GM23338 (cell line): Measurements from ENCODE around the gene GOLGB1. TPM values are rescaled to one million over a fixed set of nuclear protein-coding genes. Genes with fewer than 3 reads are reported as not detected.

Experiments
- ATAC-seq: fragments of 200-7000 bp; cut with Tn5 transposase; 3 replicates; pipeline ENCODE4 v1.9.1; 2020
- DNase-seq: peaks from one replicate; pipeline ENCODE4 v3.0.0-alpha.2; 2015; ENCODE audit warnings: low spot score
- H2AFZ ChIP-seq: fragments of 200-600 bp; sonication (generic); 2 replicates; pipeline ENCODE4 v1.8.0; 2016; ENCODE audit warnings: antibody characterized with exemption, mild to moderate bottlenecking, moderate library complexity
- H3F3A ChIP-seq: fragments of 200-600 bp; sonication (generic); replicated peaks from 2 replicates; pipeline ENCODE4 v1.8.0; 2017; ENCODE audit warnings: antibody characterized with exemption, mixed run types, low read depth
- H3K27ac ChIP-seq: fragments of 200-600 bp; sonication (generic); 2 replicates; pipeline ENCODE4 v1.6.1; 2016; ENCODE audit warnings: low read depth
- H3K27me3 ChIP-seq: fragments of 200-600 bp; sonication (generic); 2 replicates; pipeline ENCODE4 v1.8.0; 2016; ENCODE audit warnings: mild to moderate bottlenecking, mixed run types, moderate library complexity; ENCODE audit not compliant: insufficient read depth
- H3K36me3 ChIP-seq: fragments of 200-600 bp; sonication (generic); 2 replicates; pipeline ENCODE4 v1.8.0; 2016; ENCODE audit warnings: mild to moderate bottlenecking; ENCODE audit not compliant: insufficient read depth
- H3K4me1 ChIP-seq: fragments of 200-600 bp; sonication (generic); 2 replicates; pipeline ENCODE4 v1.8.0; 2016; ENCODE audit warnings: mild to moderate bottlenecking, moderate library complexity; ENCODE audit not compliant: insufficient read depth
- H3K4me2 ChIP-seq: fragments of 200-600 bp; sonication (generic); 2 replicates; pipeline ENCODE4 v1.7.1; 2017; ENCODE audit warnings: mixed run types
- H3K4me3 ChIP-seq: fragments of 200-600 bp; sonication (generic); 2 replicates; pipeline ENCODE4 v1.6.1; 2016; ENCODE audit warnings: mixed run types
- H3K79me2 ChIP-seq: fragments of 200-600 bp; sonication (generic); replicated peaks from 2 replicates; pipeline ENCODE4 v1.8.0; 2017; ENCODE audit warnings: mild to moderate bottlenecking; ENCODE audit not compliant: insufficient read depth
- H3K9me2 ChIP-seq: fragments of 200-600 bp; sonication (generic); 2 replicates; pipeline ENCODE4 v1.8.0; 2017; ENCODE audit not compliant: insufficient read depth
- H4K20me1 ChIP-seq: fragments of 200-600 bp; sonication (generic); replicated peaks from 2 replicates; pipeline ENCODE4 v1.8.0; 2017; ENCODE audit warnings: mild to moderate bottlenecking; ENCODE audit not compliant: insufficient read depth
- H3K27ac Mint-ChIP-seq: 2 replicates; pipeline ENCODE4 v1.8.0; 2020; ENCODE audit warnings: inconsistent platforms, mild to moderate bottlenecking, moderate library complexity, mixed read lengths
- H3K27me3 Mint-ChIP-seq: 3 replicates; pipeline ENCODE4 v1.8.0; 2022; ENCODE audit warnings: low read depth, mild to moderate bottlenecking, moderate library complexity, mixed read lengths, inconsistent platforms; ENCODE audit not compliant: insufficient read depth, poor library complexity
- H3K36me3 Mint-ChIP-seq: 3 replicates; pipeline ENCODE4 v1.8.0; 2021; ENCODE audit warnings: low read depth, mild to moderate bottlenecking, inconsistent platforms, moderate library complexity, mixed read lengths
- H3K4me1 Mint-ChIP-seq: 3 replicates; pipeline ENCODE4 v1.8.0; 2020; ENCODE audit warnings: mild to moderate bottlenecking, inconsistent platforms, mixed read lengths
- H3K4me3 Mint-ChIP-seq: 3 replicates; pipeline ENCODE4 v1.8.0; 2021; ENCODE audit warnings: moderate library complexity, mild to moderate bottlenecking, inconsistent platforms, mixed read lengths
- H3K9me3 Mint-ChIP-seq: 3 replicates; pipeline ENCODE4 v1.8.0; 2020; ENCODE audit warnings: moderate library complexity, mild to moderate bottlenecking, inconsistent platforms, mixed read lengths
- CREB1 ChIP-seq: fragments of 250-450 bp; sonication (Bioruptor Pico); IDR thresholded peaks from 2 replicates; pipeline ENCODE4 v1.5.0; 2020; ENCODE audit warnings: low read depth, mild to moderate bottlenecking, moderate library complexity
- EZH2phosphoT487 ChIP-seq: fragments of 200-600 bp; sonication (generic); IDR thresholded peaks from one replicate; pipeline ENCODE4 v1.8.1; 2018; ENCODE audit warnings: antibody characterized with exemption; ENCODE audit not compliant: unreplicated experiment
- JUNB ChIP-seq: IDR thresholded peaks from one replicate; pipeline ENCODE4 v1.6.1; 2016; ENCODE audit warnings: antibody characterized with exemption; ENCODE audit not compliant: unreplicated experiment
- POLR2AphosphoS5 ChIP-seq: IDR thresholded peaks from 2 replicates; pipeline ENCODE4 v1.6.1; 2016; ENCODE audit warnings: antibody characterized with exemption, low read depth
- polyA plus RNA-seq: library from polyadenylated mRNA; unstranded; fragments of >200 nt; fragmentation: Nextera tagmentation; extraction: Ambion mirVana; gene quantifications from 2 replicates; pipeline ENCODE4 v1.2.1, GENCODE V29; 2016
- total RNA-seq: library from RNA; depleted of rRNA; stranded (reverse); fragments of >200 nt; shearing (Covaris generic); gene quantifications from 2 replicates; pipeline ENCODE4 v1.2.3, GENCODE V29; 2014
- TF ChIP-seq, protein P1 (sequence below): IDR thresholded peaks from one replicate; pipeline ENCODE4 v1.6.1; 2018; ENCODE audit warnings: antibody characterized with exemption; ENCODE audit not compliant: unreplicated experiment
- TF ChIP-seq, protein P2 (sequence below): fragments of 250-450 bp; sonication (Bioruptor Pico); IDR thresholded peaks from 2 replicates; pipeline ENCODE4 v1.5.0; 2020; ENCODE audit warnings: mild to moderate bottlenecking, moderate library complexity
- TF ChIP-seq, protein P3 (sequence below), 2 experiments: fragments of 200-600 bp in 1 of 2; sonication (generic) in 1 of 2; conservative IDR thresholded peaks; 2 replicates each; pipeline versions ENCODE4 v1.5.1 to v1.6.1; 2016 to 2017; ENCODE audit warnings: antibody characterized with exemption in 2 of 2, low read depth in 2 of 2, mild to moderate bottlenecking in 2 of 2, moderate library complexity in 1 of 2

GOLGB1 gene
- total and polyA plus RNA-seq, 2 experiments from 2014 or later: 34.5 to 56.8 TPM

GRCh38 chr3:121750087-121750415, 510 bp upstream of the GOLGB1 start:
- no peaks in the 10 kb centered on the region for H3K36me3 Mint-ChIP-seq
- no peak overlapping the region for H3K4me3 Mint-ChIP-seq
- H3K9me3 Mint-ChIP-seq: no peaks in the 10 kb centered on the region

More at GRCh38 chr3:121750087-121750415, 510 bp upstream of the GOLGB1 start:
- Mint-ChIP-seq H3K27me3 (peaks cover 4% of the 10 kb centered on the region), H3K4me1 (peaks cover 6% of the 10 kb centered on the region; the same call in 2 of the 3 replicates), H3K27ac (no peak overlapping the region)
- no peak overlapping the region for H3K27ac ChIP-seq
- no peaks in the 10 kb centered on the region for H3K27me3 ChIP-seq
- H3K79me2 ChIP-seq: peaks cover 18% of the 10 kb centered on the region; the same call in 1 of the 2 replicates
- H3K36me3 ChIP-seq: no peaks in the 10 kb centered on the region
- no peak for DNase-seq
- H3K9me2 ChIP-seq: no peaks in the 10 kb centered on the region
- H4K20me1 ChIP-seq: no peaks in the 10 kb centered on the region
- H3K4me1 ChIP-seq: 0 out of 2 replicates have a peak, but pooled peaks cover 3% of the 10 kb centered on the region
- TF ChIP-seq, protein P1, sequence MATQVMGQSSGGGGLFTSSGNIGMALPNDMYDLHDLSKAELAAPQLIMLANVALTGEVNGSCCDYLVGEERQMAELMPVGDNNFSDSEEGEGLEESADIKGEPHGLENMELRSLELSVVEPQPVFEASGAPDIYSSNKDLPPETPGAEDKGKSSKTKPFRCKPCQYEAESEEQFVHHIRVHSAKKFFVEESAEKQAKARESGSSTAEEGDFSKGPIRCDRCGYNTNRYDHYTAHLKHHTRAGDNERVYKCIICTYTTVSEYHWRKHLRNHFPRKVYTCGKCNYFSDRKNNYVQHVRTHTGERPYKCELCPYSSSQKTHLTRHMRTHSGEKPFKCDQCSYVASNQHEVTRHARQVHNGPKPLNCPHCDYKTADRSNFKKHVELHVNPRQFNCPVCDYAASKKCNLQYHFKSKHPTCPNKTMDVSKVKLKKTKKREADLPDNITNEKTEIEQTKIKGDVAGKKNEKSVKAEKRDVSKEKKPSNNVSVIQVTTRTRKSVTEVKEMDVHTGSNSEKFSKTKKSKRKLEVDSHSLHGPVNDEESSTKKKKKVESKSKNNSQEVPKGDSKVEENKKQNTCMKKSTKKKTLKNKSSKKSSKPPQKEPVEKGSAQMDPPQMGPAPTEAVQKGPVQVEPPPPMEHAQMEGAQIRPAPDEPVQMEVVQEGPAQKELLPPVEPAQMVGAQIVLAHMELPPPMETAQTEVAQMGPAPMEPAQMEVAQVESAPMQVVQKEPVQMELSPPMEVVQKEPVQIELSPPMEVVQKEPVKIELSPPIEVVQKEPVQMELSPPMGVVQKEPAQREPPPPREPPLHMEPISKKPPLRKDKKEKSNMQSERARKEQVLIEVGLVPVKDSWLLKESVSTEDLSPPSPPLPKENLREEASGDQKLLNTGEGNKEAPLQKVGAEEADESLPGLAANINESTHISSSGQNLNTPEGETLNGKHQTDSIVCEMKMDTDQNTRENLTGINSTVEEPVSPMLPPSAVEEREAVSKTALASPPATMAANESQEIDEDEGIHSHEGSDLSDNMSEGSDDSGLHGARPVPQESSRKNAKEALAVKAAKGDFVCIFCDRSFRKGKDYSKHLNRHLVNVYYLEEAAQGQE: no peak
- TF ChIP-seq CREB1 (CRISPR knock-in tag): no peak
- TF ChIP-seq, protein P2, sequence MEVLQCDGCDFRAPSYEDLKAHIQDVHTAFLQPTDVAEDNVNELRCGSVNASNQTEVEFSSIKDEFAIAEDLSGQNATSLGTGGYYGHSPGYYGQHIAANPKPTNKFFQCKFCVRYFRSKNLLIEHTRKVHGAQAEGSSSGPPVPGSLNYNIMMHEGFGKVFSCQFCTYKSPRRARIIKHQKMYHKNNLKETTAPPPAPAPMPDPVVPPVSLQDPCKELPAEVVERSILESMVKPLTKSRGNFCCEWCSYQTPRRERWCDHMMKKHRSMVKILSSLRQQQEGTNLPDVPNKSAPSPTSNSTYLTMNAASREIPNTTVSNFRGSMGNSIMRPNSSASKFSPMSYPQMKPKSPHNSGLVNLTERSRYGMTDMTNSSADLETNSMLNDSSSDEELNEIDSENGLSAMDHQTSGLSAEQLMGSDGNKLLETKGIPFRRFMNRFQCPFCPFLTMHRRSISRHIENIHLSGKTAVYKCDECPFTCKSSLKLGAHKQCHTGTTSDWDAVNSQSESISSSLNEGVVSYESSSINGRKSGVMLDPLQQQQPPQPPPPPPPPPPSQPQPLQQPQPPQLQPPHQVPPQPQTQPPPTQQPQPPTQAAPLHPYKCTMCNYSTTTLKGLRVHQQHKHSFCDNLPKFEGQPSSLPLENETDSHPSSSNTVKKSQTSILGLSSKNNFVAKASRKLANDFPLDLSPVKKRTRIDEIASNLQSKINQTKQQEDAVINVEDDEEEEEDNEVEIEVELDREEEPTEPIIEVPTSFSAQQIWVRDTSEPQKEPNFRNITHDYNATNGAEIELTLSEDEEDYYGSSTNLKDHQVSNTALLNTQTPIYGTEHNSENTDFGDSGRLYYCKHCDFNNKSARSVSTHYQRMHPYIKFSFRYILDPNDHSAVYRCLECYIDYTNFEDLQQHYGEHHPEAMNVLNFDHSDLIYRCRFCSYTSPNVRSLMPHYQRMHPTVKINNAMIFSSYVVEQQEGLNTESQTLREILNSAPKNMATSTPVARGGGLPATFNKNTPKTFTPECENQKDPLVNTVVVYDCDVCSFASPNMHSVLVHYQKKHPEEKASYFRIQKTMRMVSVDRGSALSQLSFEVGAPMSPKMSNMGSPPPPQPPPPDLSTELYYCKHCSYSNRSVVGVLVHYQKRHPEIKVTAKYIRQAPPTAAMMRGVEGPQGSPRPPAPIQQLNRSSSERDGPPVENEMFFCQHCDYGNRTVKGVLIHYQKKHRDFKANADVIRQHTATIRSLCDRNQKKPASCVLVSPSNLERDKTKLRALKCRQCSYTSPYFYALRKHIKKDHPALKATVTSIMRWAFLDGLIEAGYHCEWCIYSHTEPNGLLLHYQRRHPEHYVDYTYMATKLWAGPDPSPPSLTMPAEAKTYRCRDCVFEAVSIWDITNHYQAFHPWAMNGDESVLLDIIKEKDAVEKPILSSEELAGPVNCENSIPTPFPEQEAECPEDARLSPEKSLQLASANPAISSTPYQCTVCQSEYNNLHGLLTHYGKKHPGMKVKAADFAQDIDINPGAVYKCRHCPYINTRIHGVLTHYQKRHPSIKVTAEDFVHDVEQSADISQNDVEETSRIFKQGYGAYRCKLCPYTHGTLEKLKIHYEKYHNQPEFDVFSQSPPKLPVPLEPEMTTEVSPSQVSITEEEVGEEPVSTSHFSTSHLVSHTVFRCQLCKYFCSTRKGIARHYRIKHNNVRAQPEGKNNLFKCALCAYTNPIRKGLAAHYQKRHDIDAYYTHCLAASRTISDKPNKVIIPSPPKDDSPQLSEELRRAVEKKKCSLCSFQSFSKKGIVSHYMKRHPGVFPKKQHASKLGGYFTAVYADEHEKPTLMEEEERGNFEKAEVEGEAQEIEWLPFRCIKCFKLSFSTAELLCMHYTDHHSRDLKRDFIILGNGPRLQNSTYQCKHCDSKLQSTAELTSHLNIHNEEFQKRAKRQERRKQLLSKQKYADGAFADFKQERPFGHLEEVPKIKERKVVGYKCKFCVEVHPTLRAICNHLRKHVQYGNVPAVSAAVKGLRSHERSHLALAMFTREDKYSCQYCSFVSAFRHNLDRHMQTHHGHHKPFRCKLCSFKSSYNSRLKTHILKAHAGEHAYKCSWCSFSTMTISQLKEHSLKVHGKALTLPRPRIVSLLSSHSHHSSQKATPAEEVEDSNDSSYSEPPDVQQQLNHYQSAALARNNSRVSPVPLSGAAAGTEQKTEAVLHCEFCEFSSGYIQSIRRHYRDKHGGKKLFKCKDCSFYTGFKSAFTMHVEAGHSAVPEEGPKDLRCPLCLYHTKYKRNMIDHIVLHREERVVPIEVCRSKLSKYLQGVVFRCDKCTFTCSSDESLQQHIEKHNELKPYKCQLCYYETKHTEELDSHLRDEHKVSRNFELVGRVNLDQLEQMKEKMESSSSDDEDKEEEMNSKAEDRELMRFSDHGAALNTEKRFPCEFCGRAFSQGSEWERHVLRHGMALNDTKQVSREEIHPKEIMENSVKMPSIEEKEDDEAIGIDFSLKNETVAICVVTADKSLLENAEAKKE (CRISPR knock-in tag): no peak
- no peak for TF ChIP-seq JUNB
- TF ChIP-seq POLR2AphosphoS5: no peak
- TF ChIP-seq, protein P3, sequence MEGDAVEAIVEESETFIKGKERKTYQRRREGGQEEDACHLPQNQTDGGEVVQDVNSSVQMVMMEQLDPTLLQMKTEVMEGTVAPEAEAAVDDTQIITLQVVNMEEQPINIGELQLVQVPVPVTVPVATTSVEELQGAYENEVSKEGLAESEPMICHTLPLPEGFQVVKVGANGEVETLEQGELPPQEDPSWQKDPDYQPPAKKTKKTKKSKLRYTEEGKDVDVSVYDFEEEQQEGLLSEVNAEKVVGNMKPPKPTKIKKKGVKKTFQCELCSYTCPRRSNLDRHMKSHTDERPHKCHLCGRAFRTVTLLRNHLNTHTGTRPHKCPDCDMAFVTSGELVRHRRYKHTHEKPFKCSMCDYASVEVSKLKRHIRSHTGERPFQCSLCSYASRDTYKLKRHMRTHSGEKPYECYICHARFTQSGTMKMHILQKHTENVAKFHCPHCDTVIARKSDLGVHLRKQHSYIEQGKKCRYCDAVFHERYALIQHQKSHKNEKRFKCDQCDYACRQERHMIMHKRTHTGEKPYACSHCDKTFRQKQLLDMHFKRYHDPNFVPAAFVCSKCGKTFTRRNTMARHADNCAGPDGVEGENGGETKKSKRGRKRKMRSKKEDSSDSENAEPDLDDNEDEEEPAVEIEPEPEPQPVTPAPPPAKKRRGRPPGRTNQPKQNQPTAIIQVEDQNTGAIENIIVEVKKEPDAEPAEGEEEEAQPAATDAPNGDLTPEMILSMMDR (conservative IDR thresholded peaks at IDR 0.05; ENCODE audit: low read depth in 2 of 2): no peak
- TF ChIP-seq EZH2phosphoT487: no peak
- H3K4me2 ChIP-seq: peak overlapping the region; percentile 74
- no peak overlapping the region for H2AFZ ChIP-seq
- ATAC-seq: no peak
- no peaks in the 10 kb centered on the region for H3F3A ChIP-seq
- H3K4me3 ChIP-seq: peak overlapping the region; percentile 56
